IPS-18c (cell line): ENCODE data around the gene OR2A2.

ENCODE experiments used
- H3K4me3 ChIP-seq: 2 replicates; pipeline ENCODE4 v1.7.0; 2013; ENCODE audit warnings: low read depth, mild to moderate bottlenecking, low read length, moderate library complexity; ENCODE audit not compliant: insufficient read depth
- H3K9me3 ChIP-seq: one replicate; pipeline ENCODE4 v1.6.1; 2013; ENCODE audit warnings: mild to moderate bottlenecking, low read length, moderate library complexity; ENCODE audit not compliant: control insufficient read depth, insufficient read depth

OR2A2 gene

GRCh38 chr7:144109283-144109682, at the start of gene OR2A2:
TSS of gene OR2A2 (plus strand) at chr7:144109583. CDS start at chr7:144109583, 0 bp downstream.
- H3K4me3 ChIP-seq, result no peak within 1 kb of the TSS

GRCh38 chr7:144063710-144064109, 45.7 kb upstream of the OR2A2 start:
- H3K9me3 ChIP-seq, result no peaks in the 10 kb centered on the region

More at GRCh38 chr7:144109283-144109682, at the start of gene OR2A2:
- H3K9me3 ChIP-seq, result no peaks in the 10 kb centered on the region

GRCh38 chr7:144069511-144069910, 39.9 kb upstream of the OR2A2 start, which contains the start of gene OR2A25:
TSS of gene OR2A25 (plus strand) at chr7:144069811. CDS start at chr7:144074220, 4,409 bp downstream.
- H3K9me3 ChIP-seq, result no peaks in the 10 kb centered on the region

More at GRCh38 chr7:144063710-144064109, 45.7 kb upstream of the OR2A2 start:
- no peak overlapping the region for H3K4me3 ChIP-seq

GRCh38 chr7:144069953-144070352, 39.4 kb upstream of the OR2A2 start:
- H3K4me3 ChIP-seq, result no peak overlapping the region
- no peaks in the 10 kb centered on the region for H3K9me3 ChIP-seq

More at GRCh38 chr7:144069511-144069910, 39.9 kb upstream of the OR2A2 start, which contains the start of gene OR2A25:
- no peak within 1 kb of the TSS for H3K4me3 ChIP-seq

GRCh38 chr7:144074374-144074773, 35.0 kb upstream of the OR2A2 start:
- Histone ChIP-seq H3K9me3 (no peaks in the 10 kb centered on the region), H3K4me3 (no peak overlapping the region)

GRCh38 chr7:144085978-144086377, 23.4 kb upstream of the OR2A2 start, which contains the start of gene OR2A12:
TSS of gene OR2A12 (plus strand) at chr7:144086278. CDS start at chr7:144095108, 8,830 bp downstream.
- Histone ChIP-seq H3K4me3 (no peak within 1 kb of the TSS), H3K9me3 (no peaks in the 10 kb centered on the region)

- no peaks in the 10 kb centered on the region for H3K9me3 ChIP-seq
- H3K4me3 ChIP-seq, result no peak overlapping the region
Measured at GRCh38 chr7:144086730-144087129, 22.7 kb upstream of the OR2A2 start.

- Histone ChIP-seq H3K9me3 (no peaks in the 10 kb centered on the region), H3K4me3 (no peak overlapping the region)
Measured at GRCh38 chr7:144087230-144087629, 22.2 kb upstream of the OR2A2 start.

- no peaks in the 10 kb centered on the region for H3K9me3 ChIP-seq
- no peak overlapping the region for H3K4me3 ChIP-seq
Measured at GRCh38 chr7:144090667-144091066, 18.7 kb upstream of the OR2A2 start.

GRCh38 chr7:144098776-144099175, 10.6 kb upstream of the OR2A2 start:
- Histone ChIP-seq H3K4me3 (no peak overlapping the region), H3K9me3 (no peaks in the 10 kb centered on the region)

GRCh38 chr7:144100607-144101006, 8.8 kb upstream of the OR2A2 start:
- Histone ChIP-seq H3K4me3 (no peak overlapping the region), H3K9me3 (no peaks in the 10 kb centered on the region)

- no peak overlapping the region for H3K4me3 ChIP-seq
- H3K9me3 ChIP-seq, result no peaks in the 10 kb centered on the region
Measured at GRCh38 chr7:144102041-144102440, 7.3 kb upstream of the OR2A2 start.

GRCh38 chr7:144105211-144105610, 4.2 kb upstream of the OR2A2 start:
- no peak overlapping the region for H3K4me3 ChIP-seq
- no peaks in the 10 kb centered on the region for H3K9me3 ChIP-seq

- no peak overlapping the region for H3K4me3 ChIP-seq
Measured at GRCh38 chr7:144110272-144110671, 889 bp downstream of the OR2A2 start.

GRCh38 chr7:144113651-144114050, 4.3 kb downstream of the OR2A2 start:
- H3K4me3 ChIP-seq, result no peak overlapping the region
- no peaks in the 10 kb centered on the region for H3K9me3 ChIP-seq

More at GRCh38 chr7:144110272-144110671, 889 bp downstream of the OR2A2 start:
- H3K9me3 ChIP-seq, result no peaks in the 10 kb centered on the region

- Histone ChIP-seq H3K4me3 (no peak overlapping the region), H3K9me3 (no peaks in the 10 kb centered on the region)
Measured at GRCh38 chr7:144118341-144118740, 9.0 kb downstream of the OR2A2 start.

- H3K9me3 ChIP-seq, result no peaks in the 10 kb centered on the region
- no peak within 1 kb of the TSS for H3K4me3 ChIP-seq
Measured at GRCh38 chr7:144122876-144123275, 13.5 kb downstream of the OR2A2 start, which contains the start of gene OR2A14. TSS of gene OR2A14 (plus strand) at chr7:144123176. CDS start at chr7:144129113, 5,937 bp downstream.

- no peak overlapping the region for H3K4me3 ChIP-seq
- no peaks in the 10 kb centered on the region for H3K9me3 ChIP-seq
Measured at GRCh38 chr7:144127714-144128334, 18.4 kb downstream of the OR2A2 start.
